A549 (cell line): ENCODE results near the gene NEK7.

ENCODE experiments used
- CEBPB ChIP-seq, 2 experiments: fragments of >200 bp in 1 of 2; sonication (Bioruptor Twin) in 1 of 2; formaldehyde crosslinking in 1 of 2; IDR thresholded peaks; 2 replicates each; pipeline ENCODE4 v1.6.1; 2012 to 2016
- CHD4 ChIP-seq: fragments of 200-600 bp; sonication (generic); IDR thresholded peaks from 2 replicates; pipeline ENCODE4 v1.6.1; 2016; ENCODE audit warnings: antibody characterized with exemption, mild to moderate bottlenecking, borderline replicate concordance
- EP300 ChIP-seq, 2 experiments: fragments of >200 bp; sonication (Bioruptor Twin); formaldehyde crosslinking; IDR thresholded peaks; 2 replicates in 1 of 2; 3 replicates in 1 of 2; pipeline ENCODE4 v1.6.1; 2016 to 2017
- ESRRA ChIP-seq: fragments of 150-350 bp; IDR thresholded peaks from 2 replicates; pipeline ENCODE4 v1.6.1; 2014; ENCODE audit warnings: mild to moderate bottlenecking, low read length, borderline replicate concordance
- HOXB13 ChIP-seq: fragments of 250-450 bp; sonication (Bioruptor Pico); IDR thresholded peaks from 2 replicates; pipeline ENCODE4 v1.5.0; 2020; ENCODE audit warnings: low read depth, mild to moderate bottlenecking, moderate library complexity
- JUNB ChIP-seq: fragments of >200 bp; sonication (Bioruptor Twin); formaldehyde crosslinking; IDR thresholded peaks from 2 replicates; pipeline ENCODE4 v1.6.1; 2016
- KDM1A ChIP-seq: fragments of 200-600 bp; sonication (generic); IDR thresholded peaks from 2 replicates; pipeline ENCODE4 v1.6.1; 2016; ENCODE audit warnings: low read depth, mild to moderate bottlenecking
- POLR2A ChIP-seq: IDR thresholded peaks from 2 replicates; pipeline ENCODE4 v1.6.1; 2012; ENCODE audit warnings: mild to moderate bottlenecking, low read length
- RFX5 ChIP-seq: fragments of 450-650 bp; IDR thresholded peaks from 2 replicates; pipeline ENCODE4 v1.7.1; 2014; ENCODE audit warnings: antibody characterized with exemption, mild to moderate bottlenecking, moderate library complexity
- TF ChIP-seq, protein P1 (sequence below): fragments of >200 bp; sonication (Bioruptor Twin); formaldehyde crosslinking; IDR thresholded peaks from 3 replicates; pipeline ENCODE4 v1.5.1; 2016
- TF ChIP-seq, protein P2 (sequence below): fragments of 200-600 bp; sonication (generic); IDR thresholded peaks from 2 replicates; pipeline ENCODE4 v1.6.1; 2016; ENCODE audit warnings: antibody characterized with exemption, mild to moderate bottlenecking, moderate library complexity
- TF ChIP-seq, protein P3 (sequence below): fragments of 450-650 bp; IDR thresholded peaks from 2 replicates; pipeline ENCODE4 v1.6.1; 2014; ENCODE audit warnings: antibody characterized with exemption

DNA sequence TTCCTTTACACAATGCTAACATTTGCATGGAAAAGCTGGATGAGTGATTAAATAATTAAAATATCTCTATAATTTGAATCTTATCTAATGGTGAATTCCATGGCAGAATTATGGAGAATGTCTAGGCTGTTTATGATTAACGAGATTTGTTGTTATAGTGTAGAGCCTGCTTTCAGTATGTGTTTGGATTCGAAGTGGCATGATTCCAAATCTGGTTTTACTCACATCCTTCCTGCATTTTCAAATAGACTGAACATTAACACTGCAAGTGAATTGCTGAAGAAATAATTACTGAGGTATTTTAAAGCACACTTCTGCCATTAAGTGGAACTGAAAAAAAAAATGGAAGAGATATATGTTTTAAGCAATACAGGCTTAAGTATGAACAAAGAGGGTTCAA is 5.1 kb upstream of the NEK7 start:
- no peak for TF ChIP-seq ESRRA
- no peak for TF ChIP-seq JUNB
- TF ChIP-seq RFX5 = no peak
- no peak for TF ChIP-seq HOXB13 (CRISPR knock-in tag)
- TF ChIP-seq, protein P1, sequence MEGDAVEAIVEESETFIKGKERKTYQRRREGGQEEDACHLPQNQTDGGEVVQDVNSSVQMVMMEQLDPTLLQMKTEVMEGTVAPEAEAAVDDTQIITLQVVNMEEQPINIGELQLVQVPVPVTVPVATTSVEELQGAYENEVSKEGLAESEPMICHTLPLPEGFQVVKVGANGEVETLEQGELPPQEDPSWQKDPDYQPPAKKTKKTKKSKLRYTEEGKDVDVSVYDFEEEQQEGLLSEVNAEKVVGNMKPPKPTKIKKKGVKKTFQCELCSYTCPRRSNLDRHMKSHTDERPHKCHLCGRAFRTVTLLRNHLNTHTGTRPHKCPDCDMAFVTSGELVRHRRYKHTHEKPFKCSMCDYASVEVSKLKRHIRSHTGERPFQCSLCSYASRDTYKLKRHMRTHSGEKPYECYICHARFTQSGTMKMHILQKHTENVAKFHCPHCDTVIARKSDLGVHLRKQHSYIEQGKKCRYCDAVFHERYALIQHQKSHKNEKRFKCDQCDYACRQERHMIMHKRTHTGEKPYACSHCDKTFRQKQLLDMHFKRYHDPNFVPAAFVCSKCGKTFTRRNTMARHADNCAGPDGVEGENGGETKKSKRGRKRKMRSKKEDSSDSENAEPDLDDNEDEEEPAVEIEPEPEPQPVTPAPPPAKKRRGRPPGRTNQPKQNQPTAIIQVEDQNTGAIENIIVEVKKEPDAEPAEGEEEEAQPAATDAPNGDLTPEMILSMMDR = no peak
- no peak for TF ChIP-seq CEBPB (IDR thresholded peaks at IDR 0.05)
- no peak for TF ChIP-seq EP300 (IDR thresholded peaks at IDR 0.05)
- TF ChIP-seq, protein P2, sequence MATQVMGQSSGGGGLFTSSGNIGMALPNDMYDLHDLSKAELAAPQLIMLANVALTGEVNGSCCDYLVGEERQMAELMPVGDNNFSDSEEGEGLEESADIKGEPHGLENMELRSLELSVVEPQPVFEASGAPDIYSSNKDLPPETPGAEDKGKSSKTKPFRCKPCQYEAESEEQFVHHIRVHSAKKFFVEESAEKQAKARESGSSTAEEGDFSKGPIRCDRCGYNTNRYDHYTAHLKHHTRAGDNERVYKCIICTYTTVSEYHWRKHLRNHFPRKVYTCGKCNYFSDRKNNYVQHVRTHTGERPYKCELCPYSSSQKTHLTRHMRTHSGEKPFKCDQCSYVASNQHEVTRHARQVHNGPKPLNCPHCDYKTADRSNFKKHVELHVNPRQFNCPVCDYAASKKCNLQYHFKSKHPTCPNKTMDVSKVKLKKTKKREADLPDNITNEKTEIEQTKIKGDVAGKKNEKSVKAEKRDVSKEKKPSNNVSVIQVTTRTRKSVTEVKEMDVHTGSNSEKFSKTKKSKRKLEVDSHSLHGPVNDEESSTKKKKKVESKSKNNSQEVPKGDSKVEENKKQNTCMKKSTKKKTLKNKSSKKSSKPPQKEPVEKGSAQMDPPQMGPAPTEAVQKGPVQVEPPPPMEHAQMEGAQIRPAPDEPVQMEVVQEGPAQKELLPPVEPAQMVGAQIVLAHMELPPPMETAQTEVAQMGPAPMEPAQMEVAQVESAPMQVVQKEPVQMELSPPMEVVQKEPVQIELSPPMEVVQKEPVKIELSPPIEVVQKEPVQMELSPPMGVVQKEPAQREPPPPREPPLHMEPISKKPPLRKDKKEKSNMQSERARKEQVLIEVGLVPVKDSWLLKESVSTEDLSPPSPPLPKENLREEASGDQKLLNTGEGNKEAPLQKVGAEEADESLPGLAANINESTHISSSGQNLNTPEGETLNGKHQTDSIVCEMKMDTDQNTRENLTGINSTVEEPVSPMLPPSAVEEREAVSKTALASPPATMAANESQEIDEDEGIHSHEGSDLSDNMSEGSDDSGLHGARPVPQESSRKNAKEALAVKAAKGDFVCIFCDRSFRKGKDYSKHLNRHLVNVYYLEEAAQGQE = no peak
- no peak for TF ChIP-seq KDM1A
- TF ChIP-seq, protein P3, sequence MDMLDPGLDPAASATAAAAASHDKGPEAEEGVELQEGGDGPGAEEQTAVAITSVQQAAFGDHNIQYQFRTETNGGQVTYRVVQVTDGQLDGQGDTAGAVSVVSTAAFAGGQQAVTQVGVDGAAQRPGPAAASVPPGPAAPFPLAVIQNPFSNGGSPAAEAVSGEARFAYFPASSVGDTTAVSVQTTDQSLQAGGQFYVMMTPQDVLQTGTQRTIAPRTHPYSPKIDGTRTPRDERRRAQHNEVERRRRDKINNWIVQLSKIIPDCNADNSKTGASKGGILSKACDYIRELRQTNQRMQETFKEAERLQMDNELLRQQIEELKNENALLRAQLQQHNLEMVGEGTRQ = no peak
- no peak for TF ChIP-seq CHD4
- TF ChIP-seq POLR2A = no peak
